PFSK-1 (cell line): ENCODE measurements around the gene UBTF.

Experiments
- FOXP2 ChIP-seq: optimal IDR thresholded peaks from 2 replicates; pipeline ENCODE3; 2011; ENCODE audit warnings: borderline replicate concordance, control low read depth, inconsistent platforms; ENCODE audit not compliant: insufficient read depth; ENCODE audit errors: extremely low read length, extremely low read depth
- POLR2AphosphoS5 ChIP-seq: IDR thresholded peaks from 2 replicates; pipeline ENCODE4 v1.6.1; 2012; ENCODE audit warnings: low read depth, mild to moderate bottlenecking, control low read depth, low read length, moderate library complexity
- SIN3A ChIP-seq: IDR thresholded peaks from 2 replicates; pipeline ENCODE4 v1.6.1; 2012; ENCODE audit warnings: mild to moderate bottlenecking, low read length, moderate library complexity, borderline replicate concordance; ENCODE audit not compliant: insufficient read depth
- TAF1 ChIP-seq: IDR thresholded peaks from 2 replicates; pipeline ENCODE4 v1.6.1; 2012; ENCODE audit warnings: low read length, control low read depth, borderline replicate concordance; ENCODE audit not compliant: insufficient read depth
- TF ChIP-seq, protein P1 (sequence below), 2 experiments: IDR thresholded peaks; 2 replicates each; pipeline versions ENCODE4 v1.6.1 to v1.8.0; 2011 to 2012; ENCODE audit warnings: low read depth in 2 of 2, low read length in 2 of 2, control low read depth in 1 of 2, inconsistent platforms in 1 of 2, mild to moderate bottlenecking in 1 of 2, moderate library complexity in 1 of 2; ENCODE audit not compliant: insufficient read depth in 1 of 2

The UBTF gene

DNA sequence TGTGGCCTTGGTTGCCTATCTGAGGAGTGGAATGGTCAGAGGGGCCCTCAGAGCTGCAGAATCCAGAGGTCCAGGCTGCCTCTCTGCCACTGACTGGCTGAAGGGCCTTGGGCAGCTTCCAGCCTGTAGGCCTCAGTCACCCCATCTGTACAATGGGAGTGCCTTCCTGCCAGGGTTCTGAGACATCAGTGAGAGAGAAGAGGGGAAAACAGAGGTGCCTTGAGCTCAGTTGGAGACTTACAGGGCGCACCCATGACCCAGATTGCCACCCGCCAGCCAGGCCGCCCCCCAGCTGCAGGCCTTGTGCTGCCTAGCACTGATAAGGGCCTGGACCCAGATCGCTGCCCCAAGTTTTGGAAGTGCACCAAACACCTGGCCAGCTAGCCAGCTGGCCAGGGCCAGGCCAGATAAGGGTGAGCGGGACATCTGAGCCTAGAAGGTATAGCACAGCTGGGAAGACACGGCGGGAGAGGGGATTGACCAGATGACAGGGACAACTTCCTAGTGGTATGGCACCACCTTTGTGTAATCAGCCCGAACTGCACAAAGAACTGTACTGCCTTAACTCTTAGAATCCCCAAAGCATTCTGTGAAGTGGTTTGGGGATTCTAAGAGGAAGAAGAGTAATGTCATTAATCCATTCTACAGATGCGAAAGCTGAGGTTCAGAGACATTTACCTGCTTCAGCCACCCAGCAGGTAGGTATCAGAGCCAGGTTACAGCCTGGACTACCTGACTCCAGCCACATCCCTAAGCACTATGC lies 47.1 kb upstream of the UBTF start:
- no peak for TF ChIP-seq SIN3A
- TF ChIP-seq FOXP2 = no peak
- TF ChIP-seq TAF1 = no peak
- TF ChIP-seq, protein P1, sequence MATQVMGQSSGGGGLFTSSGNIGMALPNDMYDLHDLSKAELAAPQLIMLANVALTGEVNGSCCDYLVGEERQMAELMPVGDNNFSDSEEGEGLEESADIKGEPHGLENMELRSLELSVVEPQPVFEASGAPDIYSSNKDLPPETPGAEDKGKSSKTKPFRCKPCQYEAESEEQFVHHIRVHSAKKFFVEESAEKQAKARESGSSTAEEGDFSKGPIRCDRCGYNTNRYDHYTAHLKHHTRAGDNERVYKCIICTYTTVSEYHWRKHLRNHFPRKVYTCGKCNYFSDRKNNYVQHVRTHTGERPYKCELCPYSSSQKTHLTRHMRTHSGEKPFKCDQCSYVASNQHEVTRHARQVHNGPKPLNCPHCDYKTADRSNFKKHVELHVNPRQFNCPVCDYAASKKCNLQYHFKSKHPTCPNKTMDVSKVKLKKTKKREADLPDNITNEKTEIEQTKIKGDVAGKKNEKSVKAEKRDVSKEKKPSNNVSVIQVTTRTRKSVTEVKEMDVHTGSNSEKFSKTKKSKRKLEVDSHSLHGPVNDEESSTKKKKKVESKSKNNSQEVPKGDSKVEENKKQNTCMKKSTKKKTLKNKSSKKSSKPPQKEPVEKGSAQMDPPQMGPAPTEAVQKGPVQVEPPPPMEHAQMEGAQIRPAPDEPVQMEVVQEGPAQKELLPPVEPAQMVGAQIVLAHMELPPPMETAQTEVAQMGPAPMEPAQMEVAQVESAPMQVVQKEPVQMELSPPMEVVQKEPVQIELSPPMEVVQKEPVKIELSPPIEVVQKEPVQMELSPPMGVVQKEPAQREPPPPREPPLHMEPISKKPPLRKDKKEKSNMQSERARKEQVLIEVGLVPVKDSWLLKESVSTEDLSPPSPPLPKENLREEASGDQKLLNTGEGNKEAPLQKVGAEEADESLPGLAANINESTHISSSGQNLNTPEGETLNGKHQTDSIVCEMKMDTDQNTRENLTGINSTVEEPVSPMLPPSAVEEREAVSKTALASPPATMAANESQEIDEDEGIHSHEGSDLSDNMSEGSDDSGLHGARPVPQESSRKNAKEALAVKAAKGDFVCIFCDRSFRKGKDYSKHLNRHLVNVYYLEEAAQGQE (IDR thresholded peaks at IDR 0.05; ENCODE audit: insufficient read depth in 1 of 2, low read depth in 2 of 2, low read length in 2 of 2) = no peak
- no peak for TF ChIP-seq POLR2AphosphoS5

DNA sequence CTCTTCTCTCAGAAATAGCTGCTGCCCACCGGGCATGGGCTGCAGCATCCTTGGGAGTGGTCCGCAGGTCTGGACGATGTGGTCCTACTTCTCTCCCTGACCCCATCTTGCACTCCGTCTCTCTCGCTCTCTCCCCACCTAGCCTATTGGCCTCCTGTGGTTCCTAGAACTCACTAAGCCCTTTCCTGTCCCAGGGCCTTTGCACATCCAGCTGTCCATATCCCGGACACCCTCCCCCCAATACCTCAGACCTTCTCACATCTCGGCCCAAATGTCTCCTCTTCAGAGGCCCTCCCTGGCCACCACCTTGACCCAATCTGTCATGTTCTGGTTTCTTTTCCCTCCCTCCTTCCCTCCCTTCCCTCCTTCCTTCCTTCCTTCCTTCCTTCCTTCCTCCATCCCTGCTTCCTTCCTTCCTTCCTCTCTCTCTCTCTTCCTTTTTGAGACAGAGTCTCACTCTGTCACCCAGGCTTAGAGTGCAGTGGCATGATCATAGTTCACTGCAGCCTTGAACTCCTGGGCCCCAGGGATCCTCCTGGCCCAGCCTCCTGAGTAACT lies 43.9 kb upstream of the UBTF start:
- TF ChIP-seq SIN3A (no peak), FOXP2 (no peak), TAF1 (no peak), POLR2AphosphoS5 (no peak)
- TF ChIP-seq, protein P1 (IDR thresholded peaks at IDR 0.05; ENCODE audit: insufficient read depth in 1 of 2, low read depth in 2 of 2, low read length in 2 of 2) = no peak

DNA sequence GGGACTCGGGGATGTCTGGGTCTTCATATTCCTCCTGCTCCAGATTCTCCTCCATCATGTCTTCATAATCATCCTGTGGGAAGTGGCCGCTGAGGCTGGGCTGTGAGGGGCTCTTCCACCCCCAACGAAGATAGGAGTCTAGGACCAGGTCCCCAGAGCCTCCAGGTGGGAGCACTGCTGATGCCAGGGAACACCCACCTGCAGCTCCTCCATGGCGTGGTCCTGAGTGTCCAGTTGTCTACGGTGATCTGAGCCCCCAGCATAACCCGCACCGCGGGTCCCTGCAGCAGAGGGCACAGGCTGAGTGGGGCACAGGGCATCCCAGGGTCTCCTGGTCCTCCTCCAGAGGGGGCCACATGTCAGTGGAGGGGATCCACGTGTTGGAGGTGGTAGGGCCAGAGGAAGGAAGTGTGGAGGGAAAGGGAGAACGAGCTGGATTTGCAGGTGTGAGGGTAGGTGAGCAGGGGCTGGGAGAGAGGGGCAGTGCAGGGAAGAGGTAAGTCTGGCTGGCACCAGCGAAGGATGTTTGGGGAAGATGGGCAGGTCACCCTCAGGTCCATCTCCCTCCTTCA lies 43.3 kb upstream of the UBTF start:
- TF ChIP-seq, protein P1 (IDR thresholded peaks at IDR 0.05; ENCODE audit: insufficient read depth in 1 of 2, low read depth in 2 of 2, low read length in 2 of 2) = no peak
- TF ChIP-seq TAF1 (no peak), POLR2AphosphoS5 (no peak), FOXP2 (no peak), SIN3A (no peak)

DNA sequence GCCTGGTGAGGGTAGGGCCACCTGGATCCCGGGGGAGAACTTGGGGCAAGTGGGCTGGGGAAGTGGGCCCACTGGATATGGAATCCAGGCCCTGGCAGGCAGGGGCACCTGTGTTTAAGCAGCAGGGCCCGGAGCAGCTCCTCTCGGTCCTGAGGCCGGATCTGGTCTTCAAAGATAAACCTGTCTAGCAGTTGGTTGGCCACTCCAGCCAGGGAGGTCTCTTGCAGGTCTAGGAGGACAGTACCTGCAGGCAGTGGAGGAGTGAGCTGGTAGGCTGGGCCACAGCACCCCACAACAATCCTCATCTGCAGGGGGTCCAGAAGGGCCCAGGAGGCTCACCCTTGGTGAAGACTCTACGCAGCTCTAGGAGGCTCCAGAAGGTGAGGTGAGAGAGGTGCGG lies 40.8 kb upstream of the UBTF start:
- no peak for TF ChIP-seq TAF1
- TF ChIP-seq SIN3A = no peak
- TF ChIP-seq POLR2AphosphoS5 = no peak
- TF ChIP-seq, protein P1 (IDR thresholded peaks at IDR 0.05; ENCODE audit: insufficient read depth in 1 of 2, low read depth in 2 of 2, low read length in 2 of 2) = no peak
- TF ChIP-seq FOXP2 = no peak
